Endothelial cell of umbilical vein (primary cell): ENCODE data around the gene AP1G2. TPM values are rescaled to one million over a fixed set of nuclear protein-coding genes. Genes with fewer than 3 reads are reported as not detected.

Experiments
- BruUV-seq: library from RNA; stranded (reverse); fragments of 400-500 nt; replicated peaks from 2 replicates; lab custom pipeline; 2021; lab: Mats Ljungman, UMichigan
- CTCF ChIA-PET: fragments of 300-600, 350-600 bp; sonication (Branson Sonifier 250); formaldehyde crosslinking; loops from one replicate; lab custom pipeline; 2021; ENCODE audit warnings: antibody characterized with exemption, inconsistent platforms; lab: Charles Lee
- POLR2A ChIA-PET: fragments of 300-600, 350-600 bp; sonication (Branson Sonifier 250); formaldehyde crosslinking; loops from one replicate; lab custom pipeline; 2021; ENCODE audit warnings: antibody characterized with exemption, inconsistent platforms; lab: Charles Lee
- DNase-seq: peaks from one replicate; pipeline ENCODE4 v3.0.0-alpha.2; 2011; ENCODE audit warnings: low read depth, low spot score
- FAIRE-seq: peaks from 2 replicates; lab custom pipeline; 2011; peaks lifted over from hg19 to GRCh38; lab: Jason Lieb, UNC
- H2AFZ ChIP-seq: 2 replicates; pipeline ENCODE4 v1.6.0; 2012; ENCODE audit warnings: low read depth, low read length, control low read depth, inconsistent platforms
- H3K27ac ChIP-seq: 2 replicates; pipeline ENCODE4 v1.5.1; 2011; ENCODE audit warnings: low read depth, mild to moderate bottlenecking, control low read depth, low read length, moderate library complexity; ENCODE audit not compliant: insufficient read depth
- H3K27me3 ChIP-seq, 2 experiments: 2 replicates each; pipeline versions ENCODE4 v1.6.0 to v1.6.1; 2011; ENCODE audit warnings: low read length in 2 of 2, mixed read lengths in 1 of 2; ENCODE audit not compliant: control insufficient read depth in 2 of 2, insufficient read depth in 2 of 2
- H3K36me3 ChIP-seq, 2 experiments: 2 replicates in 1 of 2; 3 replicates in 1 of 2; pipeline ENCODE4 v1.5.1; 2011; ENCODE audit warnings: low read length in 2 of 2, mild to moderate bottlenecking in 1 of 2, moderate library complexity in 1 of 2; ENCODE audit not compliant: control insufficient read depth in 2 of 2, insufficient read depth in 2 of 2; ENCODE audit errors: extremely low read depth in 1 of 2
- H3K4me1 ChIP-seq: 3 replicates; pipeline ENCODE4 v1.5.1; 2011; ENCODE audit warnings: mild to moderate bottlenecking, low read length; ENCODE audit not compliant: control insufficient read depth, insufficient read depth; ENCODE audit errors: extremely low read depth
- H3K4me2 ChIP-seq: 2 replicates; pipeline ENCODE4 v1.6.1; 2011; ENCODE audit warnings: low read length, control low read depth, mixed read lengths; ENCODE audit not compliant: insufficient read depth
- H3K4me3 ChIP-seq, 3 experiments: fragments of 200-600 bp in 1 of 3; sonication (generic), shearing (Covaris generic) in 1 of 3; replicated peaks in 1 of 3; 2 replicates each; pipeline ENCODE4 v1.5.1; 2011 to 2016; ENCODE audit warnings: control low read depth in 3 of 3, low read length in 3 of 3, mild to moderate bottlenecking in 2 of 3, inconsistent platforms in 1 of 3, low read depth in 1 of 3, moderate library complexity in 1 of 3; ENCODE audit not compliant: insufficient read depth in 1 of 3
- H3K79me2 ChIP-seq: 2 replicates; pipeline ENCODE4 v1.6.0; 2012; ENCODE audit warnings: low read length, inconsistent platforms; ENCODE audit not compliant: control insufficient read depth, insufficient read depth
- H3K9ac ChIP-seq: replicated peaks from 2 replicates; pipeline ENCODE3; 2011; ENCODE audit warnings: low read length, control low read depth; ENCODE audit not compliant: insufficient read depth; ENCODE audit errors: extremely low read depth
- H3K9me1 ChIP-seq: replicated peaks from 3 replicates; pipeline ENCODE4 v1.6.0; 2011; ENCODE audit warnings: mild to moderate bottlenecking, low read length; ENCODE audit not compliant: control insufficient read depth, insufficient read depth; ENCODE audit errors: extremely low read depth
- H3K9me3 ChIP-seq: replicated peaks from 2 replicates; pipeline ENCODE4 v1.5.1; 2012; ENCODE audit warnings: low read length, inconsistent platforms; ENCODE audit not compliant: control insufficient read depth, insufficient read depth
- H4K20me1 ChIP-seq: replicated peaks from 2 replicates; pipeline ENCODE3; 2011; ENCODE audit warnings: mild to moderate bottlenecking, low read length; ENCODE audit not compliant: control insufficient read depth, insufficient read depth; ENCODE audit errors: extremely low read depth
- EZH2 ChIP-seq: IDR thresholded peaks from 2 replicates; pipeline ENCODE4 v1.6.1; 2012; ENCODE audit warnings: borderline replicate concordance, low read depth, mild to moderate bottlenecking, moderate library complexity, low read length, inconsistent platforms; ENCODE audit not compliant: severe bottlenecking
- FOS ChIP-seq: IDR thresholded peaks from 2 replicates; pipeline ENCODE4 v1.6.1; 2011; ENCODE audit warnings: mild to moderate bottlenecking, low read length, moderate library complexity, borderline replicate concordance; ENCODE audit not compliant: insufficient read depth
- GATA2 ChIP-seq: IDR thresholded peaks from 2 replicates; pipeline ENCODE4 v1.7.0; 2011; ENCODE audit warnings: low read depth, mild to moderate bottlenecking, moderate library complexity, mixed read lengths, low read length; ENCODE audit not compliant: insufficient read length, insufficient read depth
- JUN ChIP-seq: IDR thresholded peaks from 2 replicates; pipeline ENCODE4 v1.6.1; 2011; ENCODE audit warnings: borderline replicate concordance, low read depth; ENCODE audit not compliant: insufficient read length, insufficient read depth
- MYC ChIP-seq: IDR thresholded peaks from one replicate; pipeline ENCODE4 v1.6.1; 2011; ENCODE audit warnings: mild to moderate bottlenecking, low read depth, low read length
- POLR2A ChIP-seq: IDR thresholded peaks from 2 replicates; pipeline ENCODE4 v1.6.1; 2012; ENCODE audit warnings: low read depth, mild to moderate bottlenecking, control low read depth, low read length
- POLR2AphosphoS5 ChIP-seq: IDR thresholded peaks from 2 replicates; pipeline ENCODE4 v1.6.1; 2012; ENCODE audit warnings: low read depth, mild to moderate bottlenecking, control low read depth, low read length, moderate library complexity; ENCODE audit not compliant: insufficient read depth
- dilution Hi-C: fragments of 300-500 bp; cut with MboI; formaldehyde crosslinking; loops from one replicate; pipeline ENCODE4 v1.15.0; 2019; ENCODE audit warnings: low sequenced_read_pairs; ENCODE audit not compliant: extremely low pct_ligation_motif_present
- intact Hi-C: fragments of 100-400 bp; cut with micrococcal nuclease; formaldehyde crosslinking; loops from one replicate; pipeline ENCODE4 v1.10.0; 2022
- polyA plus RNA-seq, 4 experiments: library from polyadenylated mRNA; depleted of rRNA in 3 of 4; stranded (reverse) in 3 of 4; unstranded in 1 of 4; fragments of >200 nt; gene quantifications; 2 replicates each; pipeline versions ENCODE4 v1.2.1 to v1.2.3, GENCODE V29; 2011 to 2012; ENCODE audit warnings: missing spikeins in 1 of 4
- total RNA-seq: library from RNA; stranded (reverse); gene quantifications from 2 replicates; pipeline ENCODE4 v1.2.3, GENCODE V29; 2021
- TF ChIP-seq, protein P1 (sequence below), 2 donors: IDR thresholded peaks; 1 replicate in 1 of 2; 2 replicates in 1 of 2; pipeline ENCODE4 v1.5.1; 2011; ENCODE audit warnings: low read length in 2 of 2, mild to moderate bottlenecking in 2 of 2, moderate library complexity in 2 of 2, control low read depth in 1 of 2, inconsistent platforms in 1 of 2, low read depth in 1 of 2; ENCODE audit not compliant: insufficient read depth in 1 of 2; ENCODE audit errors: extremely low read depth in 1 of 2
- TF ChIP-seq, protein P2 (sequence below): IDR thresholded peaks from 2 replicates; pipeline ENCODE4 v1.6.1; 2011; ENCODE audit not compliant: insufficient read depth, insufficient read length

The AP1G2 gene
- total and polyA plus RNA-seq, 2 donors (not counting 3 experiments of a cell fraction or from before 2014, with no cell fraction given): 39.0 to 55.8 TPM

DNA sequence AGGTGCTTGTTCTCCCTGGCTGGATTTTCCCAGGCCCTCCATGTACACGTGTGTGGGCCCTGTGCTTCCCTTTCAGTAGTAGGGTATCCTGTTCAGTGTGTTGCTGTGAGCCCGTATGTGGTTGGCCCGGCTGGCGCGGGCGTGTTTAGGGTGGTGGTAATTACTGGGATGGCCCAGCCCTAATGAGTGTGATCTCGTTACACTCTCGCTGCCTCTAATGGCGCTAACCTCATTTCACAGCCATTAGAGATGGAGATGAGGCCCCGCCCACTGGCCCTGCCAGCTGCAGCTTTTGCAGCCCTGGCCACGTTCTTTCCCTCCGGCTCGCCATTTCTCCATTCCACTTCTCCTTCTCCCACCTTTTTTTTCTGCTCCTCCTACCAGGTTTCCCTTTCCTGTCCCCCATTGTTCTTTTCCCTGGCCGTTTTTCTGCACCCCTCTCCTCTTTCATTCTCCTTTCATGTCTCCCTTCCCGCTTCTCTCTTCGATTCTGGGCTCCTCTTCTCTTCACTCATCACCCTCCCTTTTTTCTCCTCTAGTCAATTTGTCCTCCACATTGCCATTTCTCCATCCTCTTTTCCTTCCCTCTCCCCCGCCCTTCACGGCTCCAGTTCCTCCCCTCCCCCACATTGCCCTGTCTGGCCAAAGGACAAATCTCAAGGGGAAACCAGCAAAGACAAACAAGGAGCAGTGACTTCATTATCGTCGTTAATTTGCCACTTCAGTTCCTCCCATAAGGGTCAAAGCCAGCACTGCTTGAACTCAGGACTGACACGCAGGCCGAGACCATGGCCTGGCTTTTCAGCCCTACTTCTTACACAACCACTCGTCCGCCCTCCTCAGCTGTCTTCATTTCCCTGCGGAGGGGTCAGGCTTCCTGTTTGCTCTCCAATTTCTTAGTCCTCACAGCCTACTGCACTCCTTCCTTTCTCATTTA is 22.8 kb downstream of the AP1G2 start:
- no peak for FAIRE-seq
- intact Hi-C loops: no loop called here
- Histone ChIP-seq H3K4me3 (no peak overlapping the region), H3K79me2 (no peaks in the 10 kb centered on the region), H4K20me1 (no peaks in the 10 kb centered on the region), H3K36me3 (no peaks in the 10 kb centered on the region), H3K27ac (no peak overlapping the region), H3K4me2 (no peak overlapping the region), H3K9me1 (no peaks in the 10 kb centered on the region), H3K4me1 (no peaks in the 10 kb centered on the region), H3K27me3 (peaks cover 12 to 21% of the 10 kb centered on the region in 2 experiments), H3K9me3 (no peaks in the 10 kb centered on the region), H2AFZ (peak overlapping the region; percentile 6), H3K9ac (no peak overlapping the region)
- ChIA-PET POLR2A (no interaction called here), CTCF (interaction anchor here (1.0 kb wide), 1 partner anchor 66 kb away, joined by 4 read pairs; no protein-coding TSS in a partner anchor)
- TF ChIP-seq POLR2A (no peak), EZH2 (no peak), GATA2 (no peak), MYC (no peak), FOS (no peak), POLR2AphosphoS5 (no peak), JUN (no peak)
- TF ChIP-seq, protein P1, sequence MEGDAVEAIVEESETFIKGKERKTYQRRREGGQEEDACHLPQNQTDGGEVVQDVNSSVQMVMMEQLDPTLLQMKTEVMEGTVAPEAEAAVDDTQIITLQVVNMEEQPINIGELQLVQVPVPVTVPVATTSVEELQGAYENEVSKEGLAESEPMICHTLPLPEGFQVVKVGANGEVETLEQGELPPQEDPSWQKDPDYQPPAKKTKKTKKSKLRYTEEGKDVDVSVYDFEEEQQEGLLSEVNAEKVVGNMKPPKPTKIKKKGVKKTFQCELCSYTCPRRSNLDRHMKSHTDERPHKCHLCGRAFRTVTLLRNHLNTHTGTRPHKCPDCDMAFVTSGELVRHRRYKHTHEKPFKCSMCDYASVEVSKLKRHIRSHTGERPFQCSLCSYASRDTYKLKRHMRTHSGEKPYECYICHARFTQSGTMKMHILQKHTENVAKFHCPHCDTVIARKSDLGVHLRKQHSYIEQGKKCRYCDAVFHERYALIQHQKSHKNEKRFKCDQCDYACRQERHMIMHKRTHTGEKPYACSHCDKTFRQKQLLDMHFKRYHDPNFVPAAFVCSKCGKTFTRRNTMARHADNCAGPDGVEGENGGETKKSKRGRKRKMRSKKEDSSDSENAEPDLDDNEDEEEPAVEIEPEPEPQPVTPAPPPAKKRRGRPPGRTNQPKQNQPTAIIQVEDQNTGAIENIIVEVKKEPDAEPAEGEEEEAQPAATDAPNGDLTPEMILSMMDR (IDR thresholded peaks at IDR 0.05; ENCODE audit: extremely low read depth in 1 of 2, insufficient read depth in 1 of 2, low read depth in 1 of 2, low read length in 2 of 2): no peak
- TF ChIP-seq, protein P2, sequence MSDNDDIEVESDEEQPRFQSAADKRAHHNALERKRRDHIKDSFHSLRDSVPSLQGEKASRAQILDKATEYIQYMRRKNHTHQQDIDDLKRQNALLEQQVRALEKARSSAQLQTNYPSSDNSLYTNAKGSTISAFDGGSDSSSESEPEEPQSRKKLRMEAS: no peak
- no peak for DNase-seq
- dilution Hi-C loops: no loop called here
- BruUV-seq: no TSS peak
